ENCODE data around the gene TPCN2.
A peak's percentile ranks its signal among the peaks of the same experiment; 100 is the strongest.
"Not testable (repeated sequence)": the region's sequence is repeated elsewhere in the genome, so short reads cannot be mapped to it uniquely, and the experiment has no call there.

TPCN2 gene

GRCh38 chr11:69048694-69049489 lies at the start of gene TPCN2:
Gene TPCN2 (plus strand): TSS chr11:69048932. CDS start chr11:69048998, 66 bp downstream.
- peak; percentile 98 for DNase-seq (ENCODE audit: low spot score)

DNA sequence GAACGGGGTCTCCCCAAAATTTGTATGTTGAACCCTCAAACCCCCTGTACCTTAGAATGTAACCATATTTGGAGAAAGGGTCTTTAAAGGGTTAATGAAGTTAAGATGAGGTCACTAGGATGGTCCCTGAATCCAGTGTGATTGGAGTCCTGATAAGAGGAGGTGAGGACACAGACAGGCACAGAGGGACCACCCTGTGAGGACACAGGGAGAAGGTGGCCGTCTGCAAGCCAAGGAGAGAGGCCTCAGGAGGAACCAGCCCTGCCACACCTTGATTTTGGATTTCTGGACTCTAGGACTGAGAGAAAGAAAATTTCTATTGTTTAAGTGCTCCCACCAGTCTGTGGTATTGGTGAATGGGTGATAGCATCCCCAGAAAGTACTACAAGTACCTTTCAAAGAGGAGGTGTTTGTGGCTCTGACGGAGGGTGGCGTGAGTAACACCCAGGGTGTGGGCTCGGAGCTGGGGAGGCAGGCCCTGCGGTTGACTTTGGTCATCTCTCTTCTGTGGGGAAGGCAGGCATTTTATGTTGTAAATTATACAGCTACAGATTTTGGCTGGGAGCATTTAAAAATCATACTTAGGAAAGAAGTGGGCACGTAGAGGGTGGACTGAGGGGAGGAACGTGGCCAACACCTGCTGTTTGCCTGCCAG lies 49.5 kb upstream of the TPCN2 start:
- DNase-seq (ENCODE audit: low spot score): no peak

GRCh38 chr11:68999748-69000355 lies 48.9 kb upstream of the TPCN2 start:
- DNase-seq (ENCODE audit: low spot score): not testable (repeated sequence)

GRCh38 chr11:69000391-69000790 lies 48.3 kb upstream of the TPCN2 start:
- DNase-seq (ENCODE audit: low spot score): no peak

GRCh38 chr11:69000831-69001242 lies 47.9 kb upstream of the TPCN2 start:
- DNase-seq (ENCODE audit: low spot score): no peak

DNA sequence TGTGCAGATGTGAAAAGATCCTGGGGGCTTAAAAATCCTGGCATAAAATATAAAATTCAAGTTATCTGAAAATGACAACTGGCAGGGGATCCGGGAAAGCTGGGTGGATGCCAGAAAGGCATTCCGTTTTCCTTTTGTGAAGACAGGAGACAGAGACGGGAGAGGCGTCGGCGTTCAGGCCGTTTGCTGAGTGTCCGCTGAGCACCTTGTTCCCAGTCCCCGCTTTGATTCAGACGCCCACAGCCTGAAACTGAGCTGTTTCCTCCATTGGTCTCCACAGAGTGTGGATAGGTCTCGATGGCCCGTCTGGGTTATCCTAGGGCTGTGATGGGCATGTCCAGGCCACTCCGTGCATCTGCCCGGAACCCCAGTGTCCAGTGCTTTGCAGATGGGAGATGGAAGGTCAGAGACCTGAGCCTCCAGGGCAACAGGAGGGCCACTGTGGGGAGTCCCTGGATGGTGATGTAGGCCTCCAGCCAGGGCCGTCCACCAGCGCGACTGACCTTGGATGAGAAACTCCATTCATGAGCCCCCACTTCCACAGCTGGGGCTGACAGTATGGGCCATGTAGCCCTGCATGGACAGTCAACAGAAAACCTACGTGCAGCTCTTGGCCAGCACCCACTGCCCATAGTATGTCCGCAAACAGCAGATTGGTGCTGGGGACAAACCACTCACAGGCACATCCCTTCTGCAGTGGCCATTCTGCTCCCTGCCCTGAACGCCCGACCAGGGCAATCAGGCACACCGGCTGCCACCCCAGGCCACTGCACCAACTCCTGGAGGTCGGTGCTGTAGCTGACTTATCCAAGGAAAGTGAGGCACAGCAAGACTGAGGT lies 47.3 kb upstream of the TPCN2 start:
- DNase-seq (ENCODE audit: low spot score): no peak

GRCh38 chr11:69002110-69002569 lies 46.6 kb upstream of the TPCN2 start:
- no peak for DNase-seq (ENCODE audit: low spot score)

DNA sequence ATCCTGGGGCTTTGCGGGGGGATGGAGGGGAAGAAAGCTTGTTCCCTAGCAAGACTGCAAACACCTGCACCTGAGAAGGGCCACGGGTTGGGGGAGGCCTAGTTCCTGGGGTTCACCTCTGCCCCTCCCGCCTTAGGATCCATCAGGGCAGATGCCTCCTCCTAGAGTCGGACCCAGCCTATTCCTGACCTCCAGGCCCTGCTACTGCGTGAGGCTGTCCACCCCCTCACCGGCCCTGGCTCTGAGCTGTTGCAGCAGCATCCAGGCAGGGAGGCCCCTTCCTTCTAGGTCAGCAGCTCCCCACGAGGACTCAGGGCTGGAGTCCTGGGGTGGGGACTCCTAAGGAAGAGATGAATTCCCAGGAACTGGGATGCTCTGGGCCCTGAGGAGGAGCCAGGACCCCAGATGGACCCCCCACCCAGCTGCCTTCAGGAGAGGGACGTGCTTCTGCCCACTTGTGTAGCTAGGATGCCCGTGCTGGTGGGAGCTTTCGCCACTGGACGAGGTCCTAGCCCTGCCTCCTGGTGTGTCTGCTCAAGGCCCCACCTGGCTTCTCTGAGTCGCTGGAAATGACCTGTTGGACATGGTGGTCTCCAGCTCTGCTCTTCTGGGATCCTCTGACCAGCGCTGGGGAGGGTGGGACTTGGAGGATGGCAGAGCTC lies 46.0 kb upstream of the TPCN2 start:
- no peak for DNase-seq (ENCODE audit: low spot score)

GRCh38 chr11:69003301-69003865 lies 45.3 kb upstream of the TPCN2 start:
- DNase-seq (ENCODE audit: low spot score): no peak

DNA sequence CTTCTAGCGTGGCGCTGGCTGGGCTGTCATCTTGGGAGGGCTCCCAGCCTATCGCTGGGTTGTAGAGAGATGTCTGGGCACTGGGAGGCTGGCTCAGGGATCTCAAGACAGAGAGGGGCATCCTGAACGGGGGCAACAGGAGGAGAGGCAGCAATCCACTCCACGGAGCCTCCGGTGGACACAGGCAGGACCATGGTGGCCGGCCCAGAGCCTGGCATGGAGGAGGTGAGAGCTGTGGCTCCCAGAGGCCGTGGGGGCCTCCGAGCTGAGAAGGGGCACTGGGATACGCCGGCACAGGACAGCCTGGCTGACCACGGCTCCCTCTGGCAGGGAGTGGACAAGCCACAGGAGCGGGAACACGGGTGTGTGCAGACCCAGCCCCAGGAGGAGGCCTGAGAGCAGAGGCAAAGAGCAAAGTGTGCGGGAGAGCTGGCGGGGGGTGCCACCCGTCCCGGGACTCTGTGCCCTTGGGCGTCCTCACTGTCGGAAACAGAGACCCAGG lies 44.8 kb upstream of the TPCN2 start:
- no peak for DNase-seq (ENCODE audit: low spot score)

GRCh38 chr11:69004411-69005182 lies 44.1 kb upstream of the TPCN2 start:
- no peak for DNase-seq (ENCODE audit: low spot score)

GRCh38 chr11:69005183-69005630 lies 43.5 kb upstream of the TPCN2 start:
- DNase-seq (ENCODE audit: low spot score): no peak

DNA sequence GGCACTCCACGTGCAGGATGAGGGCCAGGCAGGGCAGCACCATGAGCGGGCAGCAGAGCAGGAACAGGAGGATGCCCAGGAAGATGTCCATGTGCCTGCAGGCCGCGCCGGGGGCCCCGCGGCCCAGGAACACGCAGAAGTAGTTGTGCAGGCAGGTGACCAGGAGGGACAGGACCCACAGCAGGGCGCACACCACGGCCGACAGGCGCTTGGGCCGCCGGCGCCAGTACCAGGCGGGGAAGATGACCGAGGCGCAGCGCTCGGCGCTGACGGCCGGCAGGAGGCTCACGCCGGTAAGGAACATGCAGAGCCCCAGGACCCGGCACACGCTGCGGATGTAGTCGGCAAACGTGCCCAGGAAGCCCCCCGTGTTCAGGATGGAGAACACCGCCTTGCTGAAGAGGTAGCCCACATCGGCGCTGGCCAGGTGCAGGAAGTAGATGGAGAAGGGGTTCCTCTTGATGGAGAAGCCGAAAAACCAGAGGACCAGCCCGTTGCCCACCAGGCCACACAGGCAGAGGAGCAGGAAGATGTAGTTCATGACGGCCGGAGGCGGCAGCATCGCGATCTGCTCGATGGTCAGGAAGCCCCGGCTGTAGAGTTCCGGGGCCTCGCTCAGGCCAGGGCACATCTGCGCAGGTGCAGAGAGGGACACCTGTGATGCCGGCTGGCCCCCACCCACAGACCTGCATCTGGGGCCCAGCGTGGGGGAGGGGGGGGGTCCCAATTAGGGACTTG lies 42.9 kb upstream of the TPCN2 start:
- DNase-seq (ENCODE audit: low spot score): no peak

DNA sequence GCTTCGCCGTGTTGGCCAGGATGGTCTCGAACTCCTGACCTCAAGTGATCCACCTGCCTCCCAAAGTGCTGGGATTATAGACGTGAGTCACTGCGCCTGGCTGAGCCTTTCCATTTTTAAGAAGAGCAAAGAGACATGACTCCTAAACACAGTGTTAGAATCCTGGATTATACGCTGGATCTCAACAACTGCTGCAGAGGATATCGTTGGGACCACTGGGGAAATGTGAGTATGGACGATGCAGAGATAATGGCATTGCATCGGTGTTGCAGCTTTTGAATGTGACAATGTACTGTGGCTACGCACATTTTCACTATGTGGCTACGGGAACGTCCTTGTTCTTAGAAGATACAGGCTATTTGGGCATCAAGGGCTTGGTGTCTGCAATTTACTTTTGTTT lies 41.9 kb upstream of the TPCN2 start:
- no peak for DNase-seq (ENCODE audit: low spot score)

DNA sequence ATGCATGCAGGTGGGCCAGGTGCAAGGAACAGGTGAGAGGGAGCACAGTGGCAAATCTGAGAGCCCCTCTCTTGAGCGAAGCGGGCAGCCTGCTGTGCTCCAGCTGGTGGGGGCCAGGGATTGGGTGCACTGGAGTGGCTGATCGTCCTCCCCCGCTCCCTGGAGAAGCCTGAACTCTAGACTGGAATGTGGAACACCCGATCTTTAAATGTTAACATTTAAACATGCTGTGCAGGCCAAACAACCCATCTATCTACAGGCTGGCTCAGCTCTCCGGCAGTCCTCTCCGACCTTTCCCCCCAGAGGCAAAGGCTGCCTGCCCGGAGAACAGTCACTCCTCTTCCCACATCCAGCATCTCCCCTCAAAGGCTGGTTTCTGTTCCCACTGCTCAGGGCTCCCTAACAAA lies 40.8 kb upstream of the TPCN2 start:
- DNase-seq (ENCODE audit: low spot score): no peak

- no peak for DNase-seq (ENCODE audit: low spot score)
Observed at GRCh38 chr11:69008737-69009440, 39.8 kb upstream of the TPCN2 start.

DNA sequence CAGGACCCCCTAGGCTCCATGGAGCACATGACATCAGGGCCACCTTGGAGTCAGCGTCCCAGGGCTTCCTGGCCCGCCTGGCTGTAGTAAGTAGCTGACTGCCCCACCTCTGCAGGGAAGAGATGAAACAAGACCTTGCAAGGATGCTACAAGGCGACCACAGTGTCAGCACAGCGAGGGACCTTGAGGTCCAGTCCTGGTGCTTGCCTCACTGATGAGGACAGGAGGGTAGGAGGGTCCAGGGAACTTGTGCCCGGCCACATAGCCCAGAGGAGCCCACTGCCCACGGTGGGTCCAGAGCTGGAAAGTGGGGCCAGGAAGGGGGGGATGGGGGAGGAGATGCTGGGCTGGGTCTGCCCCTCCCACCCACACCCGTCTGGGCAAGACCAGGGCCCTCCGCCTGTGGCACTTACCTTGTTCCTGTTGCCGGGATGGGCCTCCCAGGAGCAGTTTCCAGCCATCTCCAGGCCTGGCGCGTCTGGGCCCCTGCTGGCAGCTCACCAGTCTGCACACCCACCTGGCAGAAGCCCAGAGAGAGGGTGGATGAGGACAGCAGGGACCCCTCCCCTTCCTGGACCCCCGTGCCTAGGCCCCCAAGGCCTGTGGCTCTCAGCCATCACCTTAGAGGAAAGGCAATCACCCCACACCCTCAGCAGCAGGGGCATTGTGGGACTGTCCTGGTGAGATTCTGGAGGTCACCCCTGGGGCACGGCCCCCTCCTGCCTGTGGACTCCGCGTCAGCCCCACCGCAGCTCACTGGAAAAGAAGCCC lies 39.1 kb upstream of the TPCN2 start:
- DNase-seq (ENCODE audit: low spot score): no peak

GRCh38 chr11:69010361-69010891 lies 38.3 kb upstream of the TPCN2 start:
- DNase-seq (ENCODE audit: low spot score): peak; percentile 43

All from cerebellar cortex (tissue), 1 donor.